ENCODE measurements around the gene MRPL14. TPM values are rescaled to one million over a fixed set of nuclear protein-coding genes. Genes with fewer than 3 reads are reported as not detected.

MRPL14 gene
- total RNA-seq, 1 donor from 2014 or later: 40.4 TPM

DNA sequence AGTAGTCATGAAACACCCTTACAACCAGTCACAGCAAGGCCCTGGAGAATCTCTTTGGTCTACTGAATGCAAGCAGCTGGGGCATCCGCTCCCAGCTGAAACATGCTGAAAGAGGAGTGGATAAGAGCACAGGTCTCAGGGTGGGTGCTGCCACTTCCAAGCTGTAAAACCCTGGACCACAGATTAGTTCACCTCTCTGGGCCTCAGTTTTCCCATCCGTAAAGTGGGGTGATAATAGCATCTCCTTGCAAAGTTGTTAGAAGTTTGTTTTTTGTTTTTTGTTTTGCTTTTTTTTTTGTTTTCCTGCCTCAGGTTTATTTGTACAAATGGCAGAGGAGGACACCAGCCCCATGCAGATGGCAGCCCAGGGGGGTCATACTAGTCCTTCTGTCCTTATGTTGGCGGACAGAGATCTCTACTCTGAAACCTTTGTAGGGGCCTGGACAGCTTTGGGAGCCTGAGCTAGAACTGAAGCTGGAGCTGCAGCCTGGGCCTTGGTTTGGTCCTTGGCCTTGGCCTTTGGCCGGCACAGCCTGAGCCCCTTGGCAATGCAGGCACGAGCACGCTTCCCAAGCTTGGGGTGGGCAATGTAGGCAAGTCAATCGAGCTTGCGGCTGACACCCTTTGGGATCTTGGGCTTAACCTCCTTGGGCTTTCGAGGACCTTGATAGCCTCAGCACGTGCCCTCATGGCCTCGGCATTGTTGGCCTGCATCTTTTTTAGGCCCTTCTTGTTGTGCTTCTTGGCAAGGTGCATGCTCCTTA, 38.2 kb downstream of the MRPL14 start:
- H3K36me3 ChIP-seq: no peaks in the 10 kb centered on the region
- TF ChIP-seq EZH2 (IDR thresholded peaks at IDR 0.05) (no peak), EZH2phosphoT487 (IDR thresholded peaks at IDR 0.05) (no peak)
- TF ChIP-seq, protein P1, sequence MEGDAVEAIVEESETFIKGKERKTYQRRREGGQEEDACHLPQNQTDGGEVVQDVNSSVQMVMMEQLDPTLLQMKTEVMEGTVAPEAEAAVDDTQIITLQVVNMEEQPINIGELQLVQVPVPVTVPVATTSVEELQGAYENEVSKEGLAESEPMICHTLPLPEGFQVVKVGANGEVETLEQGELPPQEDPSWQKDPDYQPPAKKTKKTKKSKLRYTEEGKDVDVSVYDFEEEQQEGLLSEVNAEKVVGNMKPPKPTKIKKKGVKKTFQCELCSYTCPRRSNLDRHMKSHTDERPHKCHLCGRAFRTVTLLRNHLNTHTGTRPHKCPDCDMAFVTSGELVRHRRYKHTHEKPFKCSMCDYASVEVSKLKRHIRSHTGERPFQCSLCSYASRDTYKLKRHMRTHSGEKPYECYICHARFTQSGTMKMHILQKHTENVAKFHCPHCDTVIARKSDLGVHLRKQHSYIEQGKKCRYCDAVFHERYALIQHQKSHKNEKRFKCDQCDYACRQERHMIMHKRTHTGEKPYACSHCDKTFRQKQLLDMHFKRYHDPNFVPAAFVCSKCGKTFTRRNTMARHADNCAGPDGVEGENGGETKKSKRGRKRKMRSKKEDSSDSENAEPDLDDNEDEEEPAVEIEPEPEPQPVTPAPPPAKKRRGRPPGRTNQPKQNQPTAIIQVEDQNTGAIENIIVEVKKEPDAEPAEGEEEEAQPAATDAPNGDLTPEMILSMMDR (IDR thresholded peaks at IDR 0.05): no peak
- Mint-ChIP-seq H3K9me3 (no peaks in the 10 kb centered on the region), H3K27me3 (ENCODE audit: insufficient read depth, low read depth) (peaks cover 2% of the 10 kb centered on the region), H3K36me3 (no peaks in the 10 kb centered on the region), H3K27ac (no peak overlapping the region), H3K4me3 (no peak overlapping the region), H3K4me1 (peaks cover 15% of the 10 kb centered on the region)
- no peak overlapping the region for H3K4me2 ChIP-seq
- H4K20me1 ChIP-seq (ENCODE audit: low read depth): peaks cover 11% of the 10 kb centered on the region
- H3K79me2 ChIP-seq (ENCODE audit: low read depth): no peaks in the 10 kb centered on the region
- peaks cover 8% of the 10 kb centered on the region for H3F3A ChIP-seq (ENCODE audit: low read depth)
- no peaks in the 10 kb centered on the region for H3K9me3 ChIP-seq (ENCODE audit: low read depth)
- H2AFZ ChIP-seq (replicated peaks): no peak overlapping the region
- no peak overlapping the region for H3K27ac ChIP-seq
- no peak for DNase-seq (ENCODE audit: low spot score)
- H3K9ac ChIP-seq: no peak overlapping the region
- no peaks in the 10 kb centered on the region for H3K27me3 ChIP-seq
- H3K4me1 ChIP-seq: peaks cover 10% of the 10 kb centered on the region
- H3K4me3 ChIP-seq: no peak overlapping the region

DNA sequence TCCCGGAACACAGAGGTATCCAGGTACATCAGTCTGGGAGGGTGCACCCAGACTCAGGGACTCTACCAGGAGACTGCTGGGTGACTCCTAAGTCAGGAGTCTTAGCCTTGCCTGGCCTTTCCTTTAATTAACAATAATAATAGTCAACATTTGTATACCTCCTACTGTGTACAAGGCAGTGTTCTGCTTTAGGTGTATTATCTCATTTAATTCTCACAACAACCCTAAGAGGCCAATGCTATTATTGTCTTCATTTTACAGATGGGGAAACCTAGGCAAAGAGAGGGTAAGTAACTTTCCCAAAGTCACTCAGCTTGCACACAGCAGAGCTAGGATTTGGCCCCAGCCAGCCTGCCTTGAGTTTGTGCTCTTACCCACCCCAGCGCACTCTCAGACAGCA, 39.6 kb downstream of the MRPL14 start:
- Histone ChIP-seq H2AFZ (replicated peaks) (no peak overlapping the region), H3K4me1 (peaks cover 12% of the 10 kb centered on the region), H3K36me3 (no peaks in the 10 kb centered on the region), H3K9ac (no peak overlapping the region), H3K4me3 (no peak overlapping the region), H3K9me3 (ENCODE audit: low read depth) (no peaks in the 10 kb centered on the region), H3K27me3 (no peaks in the 10 kb centered on the region), H3F3A (ENCODE audit: low read depth) (peaks cover 8% of the 10 kb centered on the region), H3K79me2 (ENCODE audit: low read depth) (no peaks in the 10 kb centered on the region), H3K4me2 (no peak overlapping the region), H3K27ac (no peak overlapping the region), H4K20me1 (ENCODE audit: low read depth) (peaks cover 11% of the 10 kb centered on the region)
- H3K36me3 Mint-ChIP-seq: no peaks in the 10 kb centered on the region
- TF ChIP-seq EZH2 (IDR thresholded peaks at IDR 0.05) (no peak), EZH2phosphoT487 (IDR thresholded peaks at IDR 0.05) (no peak)
- TF ChIP-seq, protein P1 (IDR thresholded peaks at IDR 0.05): no peak
- no peak overlapping the region for H3K4me3 Mint-ChIP-seq
- H3K9me3 Mint-ChIP-seq: no peaks in the 10 kb centered on the region
- no peaks in the 10 kb centered on the region for H3K27me3 Mint-ChIP-seq (ENCODE audit: insufficient read depth, low read depth)
- no peak overlapping the region for H3K27ac Mint-ChIP-seq
- no peak for DNase-seq (ENCODE audit: low spot score)
- H3K4me1 Mint-ChIP-seq: peaks cover 22% of the 10 kb centered on the region

DNA sequence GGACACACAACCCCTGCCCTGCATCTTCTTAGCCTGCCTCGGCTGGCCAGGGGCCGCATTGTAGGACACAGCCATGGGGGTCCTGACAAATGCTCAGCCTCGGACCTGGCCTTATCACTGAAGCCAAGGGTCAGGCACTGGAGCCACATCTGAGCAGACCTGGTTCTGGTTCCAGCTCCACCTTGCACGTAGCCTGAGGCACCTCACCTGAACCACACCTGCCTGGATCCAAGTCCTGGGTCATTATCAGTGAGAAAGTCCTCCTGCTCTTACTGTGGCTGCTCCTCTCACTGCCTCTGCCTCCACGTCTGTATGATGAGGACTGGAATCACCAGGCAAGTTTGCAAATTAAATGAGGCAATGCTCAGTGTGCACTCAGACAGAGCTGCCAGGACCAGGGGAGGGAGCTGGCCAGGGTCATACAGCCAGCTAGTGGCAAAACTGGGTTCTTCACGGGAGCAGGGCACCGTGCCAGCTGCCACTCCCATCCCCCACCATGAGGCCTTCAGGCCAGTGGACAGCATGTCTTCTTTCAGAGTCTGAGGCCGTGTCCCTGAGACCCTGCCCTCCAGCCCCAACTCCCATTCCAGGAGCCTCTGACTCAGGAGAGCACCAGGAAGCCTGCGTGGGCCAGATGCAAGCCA, 40.2 kb downstream of the MRPL14 start:
- H3K4me2 ChIP-seq: no peak overlapping the region
- H3K9me3 ChIP-seq (ENCODE audit: low read depth): no peaks in the 10 kb centered on the region
- H3K9me3 Mint-ChIP-seq: no peaks in the 10 kb centered on the region
- H3K79me2 ChIP-seq (ENCODE audit: low read depth): no peaks in the 10 kb centered on the region
- H3K27me3 Mint-ChIP-seq (ENCODE audit: insufficient read depth, low read depth): no peaks in the 10 kb centered on the region
- H3K4me3 Mint-ChIP-seq: no peak overlapping the region
- TF ChIP-seq EZH2phosphoT487 (IDR thresholded peaks at IDR 0.05) (no peak), EZH2 (IDR thresholded peaks at IDR 0.05) (no peak)
- TF ChIP-seq, protein P1 (IDR thresholded peaks at IDR 0.05): no peak
- H3K4me1 Mint-ChIP-seq: peaks cover 24% of the 10 kb centered on the region
- no peak for DNase-seq (ENCODE audit: low spot score)
- H3K27ac ChIP-seq: no peak overlapping the region
- peaks cover 12% of the 10 kb centered on the region for H3K4me1 ChIP-seq
- peaks cover 2% of the 10 kb centered on the region for H3K36me3 Mint-ChIP-seq
- no peaks in the 10 kb centered on the region for H3K36me3 ChIP-seq
- no peak overlapping the region for H3K27ac Mint-ChIP-seq
- H3K4me3 ChIP-seq: no peak overlapping the region
- peaks cover 11% of the 10 kb centered on the region for H4K20me1 ChIP-seq (ENCODE audit: low read depth)
- no peaks in the 10 kb centered on the region for H3K27me3 ChIP-seq
- H3F3A ChIP-seq (ENCODE audit: low read depth): peaks cover 8% of the 10 kb centered on the region
- H2AFZ ChIP-seq (replicated peaks): no peak overlapping the region
- no peak overlapping the region for H3K9ac ChIP-seq

Data from neural progenitor cell (in vitro differentiated cells).